BJ (cell line): ENCODE data around the gene LDLRAP1. TPM values are rescaled to one million over a fixed set of nuclear protein-coding genes. Genes with fewer than 3 reads are reported as not detected.

Experiments used
- CTCF ChIA-PET: fragments of 350-600 bp; formaldehyde crosslinking; extraction: SDS; loops from one replicate; lab custom pipeline; 2021; ENCODE audit warnings: antibody characterized with exemption, inconsistent platforms; lab: Yijun Ruan, JAX
- POLR2A ChIA-PET: fragments of 300-600 bp; sonication (Branson Sonifier 250); formaldehyde crosslinking; extraction: SDS; loops from one replicate; lab custom pipeline; 2021; ENCODE audit warnings: antibody characterized with exemption; lab: Charles Lee
- DNase-seq: peaks from one replicate; pipeline ENCODE4 v3.0.0-alpha.2; 2011; ENCODE audit warnings: low read depth
- H3K27me3 ChIP-seq: 2 replicates; pipeline ENCODE4 v1.6.0; 2011; ENCODE audit warnings: low read length; ENCODE audit not compliant: control insufficient read depth, insufficient read depth
- H3K36me3 ChIP-seq: 2 replicates; pipeline ENCODE4 v1.5.1; 2011; ENCODE audit warnings: low read length; ENCODE audit not compliant: control insufficient read depth, insufficient read depth
- H3K4me3 ChIP-seq: 2 replicates; pipeline ENCODE4 v1.5.1; 2011; ENCODE audit warnings: low read depth, mild to moderate bottlenecking, control low read depth, low read length
- CTCF ChIP-seq: IDR thresholded peaks from 2 replicates; pipeline ENCODE4 v1.5.1; 2011; ENCODE audit warnings: low read depth, mild to moderate bottlenecking, control low read depth, inconsistent platforms, low read length, moderate library complexity; ENCODE audit not compliant: insufficient read depth
- polyA plus RNA-seq: library from polyadenylated mRNA; depleted of rRNA; stranded (reverse); fragments of >200 nt; gene quantifications from 2 replicates; pipeline ENCODE4 v1.2.3, GENCODE V29; 2011

The LDLRAP1 gene
- polyA plus RNA-seq, 1 experiment: 27.2 TPM

GRCh38 chr1:25560001-25560400 lies 16.6 kb downstream of the LDLRAP1 start:
- no peak for TF ChIP-seq CTCF
- Histone ChIP-seq H3K4me3 (no peak overlapping the region), H3K27me3 (no peaks in the 10 kb centered on the region), H3K36me3 (peaks cover 18% of the 10 kb centered on the region)
- ChIA-PET POLR2A (no interaction called here), CTCF (no interaction called here)
- no peak for DNase-seq

- Histone ChIP-seq H3K4me3 (no peak overlapping the region), H3K36me3 (peaks cover 18% of the 10 kb centered on the region), H3K27me3 (no peaks in the 10 kb centered on the region)
- POLR2A ChIA-PET: no interaction called here
- no peak for TF ChIP-seq CTCF
- CTCF ChIA-PET: no interaction called here
- DNase-seq: no peak
Observed at GRCh38 chr1:25560788-25561187, 17.4 kb downstream of the LDLRAP1 start.

- no peak overlapping the region for H3K4me3 ChIP-seq
- H3K27me3 ChIP-seq: no peaks in the 10 kb centered on the region
- DNase-seq: no peak
- POLR2A ChIA-PET: no interaction called here
- CTCF ChIA-PET: no interaction called here
- H3K36me3 ChIP-seq: peaks cover 18% of the 10 kb centered on the region
- TF ChIP-seq CTCF: no peak
Observed at GRCh38 chr1:25561421-25562100, 18.2 kb downstream of the LDLRAP1 start.

GRCh38 chr1:25562101-25562927 lies 18.9 kb downstream of the LDLRAP1 start:
- ChIA-PET POLR2A (no interaction called here), CTCF (no interaction called here)
- no peak for DNase-seq
- TF ChIP-seq CTCF: no peak
- peaks cover 18% of the 10 kb centered on the region for H3K36me3 ChIP-seq
- H3K4me3 ChIP-seq: no peak overlapping the region
- no peaks in the 10 kb centered on the region for H3K27me3 ChIP-seq

- CTCF ChIA-PET: no interaction called here
- DNase-seq: no peak
- Histone ChIP-seq H3K27me3 (no peaks in the 10 kb centered on the region), H3K4me3 (no peak overlapping the region), H3K36me3 (peaks cover 16% of the 10 kb centered on the region)
- POLR2A ChIA-PET: no interaction called here
- TF ChIP-seq CTCF: no peak
Observed at GRCh38 chr1:25562928-25563283, 19.5 kb downstream of the LDLRAP1 start.
